NCI-H2171 (cell line): ENCODE measurements around the gene SSR3.
"Not testable (repeated sequence)": the region's sequence is repeated elsewhere in the genome, so short reads cannot be mapped to it uniquely, and the experiment has no call there.

Source experiments
- DNase-seq: peaks from one replicate; lab custom pipeline; 2025; lab: John Stamatoyannopoulos, UW

SSR3 gene

GRCh38 chr3:156554842-156555687 is at the start of gene SSR3:
Gene SSR3 (minus strand): TSS chr3:156555117. CDS start chr3:156555089, 28 bp downstream.
- DNase-seq = peak; percentile 97

DNA sequence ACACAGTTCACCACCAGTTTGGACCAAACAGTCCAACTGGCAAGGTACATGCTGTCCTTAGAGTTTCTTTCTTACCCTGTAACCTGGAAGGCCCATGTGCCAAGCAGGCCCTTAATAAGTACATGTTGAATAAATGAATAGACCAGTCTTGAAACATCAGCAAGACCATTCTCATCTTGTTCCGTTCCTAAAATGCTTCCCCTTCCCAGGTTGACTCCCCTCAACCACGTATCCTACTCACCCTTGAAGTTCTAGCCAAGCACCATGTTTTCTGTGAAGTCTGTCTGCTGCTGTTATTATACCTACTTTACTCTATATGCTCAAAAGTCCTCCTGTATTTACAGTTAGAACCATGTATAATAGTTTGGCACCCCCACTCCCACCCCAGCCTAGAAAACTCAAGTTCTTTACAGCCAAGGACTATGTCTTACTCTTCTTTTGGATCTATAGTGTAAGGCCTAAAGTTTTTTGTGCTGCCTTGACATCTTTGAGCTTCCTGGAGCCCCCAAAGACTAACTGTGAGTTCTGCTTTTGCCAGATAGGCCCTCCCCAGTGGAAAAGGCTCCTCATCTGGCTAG is 49.2 kb upstream of the SSR3 start:
- DNase-seq = no peak

- no peak for DNase-seq
Observed at GRCh38 chr3:156603379-156604017, 48.6 kb upstream of the SSR3 start.

GRCh38 chr3:156602424-156602823 is 47.5 kb upstream of the SSR3 start:
- DNase-seq = no peak

GRCh38 chr3:156601497-156601896 is 46.6 kb upstream of the SSR3 start:
- no peak for DNase-seq

- no peak for DNase-seq
Observed at GRCh38 chr3:156600834-156601233, 45.9 kb upstream of the SSR3 start.

DNA sequence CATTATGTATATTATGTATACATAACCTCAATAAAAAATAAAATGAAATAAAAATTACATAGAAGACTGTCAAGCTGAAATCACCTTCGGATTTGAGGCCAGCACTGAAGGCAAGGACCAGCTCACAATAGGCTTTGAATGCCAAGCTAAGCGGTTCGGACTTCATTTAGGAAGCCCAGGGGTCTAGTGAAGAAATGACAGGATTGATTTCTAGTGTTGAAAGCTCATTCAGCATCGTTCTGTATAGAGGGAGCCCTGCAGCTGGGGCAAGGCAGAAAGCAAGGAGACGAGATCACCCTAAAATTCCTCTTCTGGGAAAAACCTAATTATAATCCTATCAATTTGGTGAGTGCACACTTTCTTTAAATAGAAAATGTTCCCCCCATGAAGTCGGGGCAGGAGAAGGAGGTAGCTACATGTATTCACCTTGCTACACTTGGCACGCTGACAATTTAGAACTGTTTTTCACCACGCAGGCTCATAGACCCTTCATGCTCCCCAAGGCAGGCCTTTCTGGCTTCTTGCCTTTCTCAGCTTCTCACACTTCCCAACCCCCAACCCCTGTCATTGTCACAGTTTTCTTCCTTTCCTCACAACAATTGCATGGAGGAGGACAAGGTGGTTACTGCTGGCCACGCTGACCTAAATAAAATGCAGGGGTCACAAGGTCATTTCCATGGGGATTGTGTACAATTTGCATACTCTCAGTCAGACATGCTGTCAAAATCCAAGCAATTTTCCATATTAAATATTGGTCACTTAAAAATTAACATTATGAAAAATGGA is 44.4 kb upstream of the SSR3 start:
- DNase-seq = no peak

DNA sequence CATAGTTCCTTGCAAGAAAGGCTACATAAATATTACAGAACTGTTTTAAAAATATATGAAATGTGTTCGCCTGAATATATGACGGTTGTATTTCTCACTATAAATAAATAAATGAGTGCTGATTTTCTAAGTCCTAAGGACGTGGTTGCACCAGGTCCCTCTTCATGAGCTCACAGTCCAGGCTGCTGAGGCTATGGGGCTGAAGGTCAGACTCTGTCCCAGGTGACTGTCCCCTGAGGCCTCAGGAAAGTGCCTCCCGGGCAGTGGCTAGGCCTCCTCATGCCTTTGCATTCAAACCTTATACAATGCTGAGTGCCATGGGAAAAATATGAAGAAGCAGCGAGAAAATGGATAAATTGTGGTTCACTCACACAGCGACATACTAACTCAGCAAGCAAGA is 43.5 kb upstream of the SSR3 start:
- DNase-seq = no peak

GRCh38 chr3:156594219-156594683 is 39.3 kb upstream of the SSR3 start:
- no peak for DNase-seq

- no peak for DNase-seq
Observed at GRCh38 chr3:156593814-156594213, 38.9 kb upstream of the SSR3 start.

DNA sequence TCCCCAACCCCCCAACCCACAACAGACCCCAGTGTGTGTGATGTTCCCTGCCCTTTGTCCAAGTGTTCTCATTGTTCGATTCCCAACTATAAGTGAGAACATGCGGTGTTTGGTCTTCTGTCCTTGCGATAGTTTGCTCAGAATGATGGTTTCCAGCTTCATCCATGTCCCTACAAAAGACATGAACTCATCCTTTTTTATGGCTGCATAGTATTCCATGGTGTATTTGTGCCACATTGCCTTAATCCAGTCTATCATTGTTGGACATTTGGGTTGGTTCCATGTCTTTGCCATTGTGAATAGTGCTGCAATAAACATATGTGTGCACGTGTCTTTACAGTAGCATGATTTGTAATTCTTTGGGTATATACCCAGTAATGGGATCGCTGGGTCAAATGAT is 34.9 kb upstream of the SSR3 start:
- not testable (repeated sequence) for DNase-seq

GRCh38 chr3:156587760-156588069 is 32.8 kb upstream of the SSR3 start:
- DNase-seq = no peak

DNA sequence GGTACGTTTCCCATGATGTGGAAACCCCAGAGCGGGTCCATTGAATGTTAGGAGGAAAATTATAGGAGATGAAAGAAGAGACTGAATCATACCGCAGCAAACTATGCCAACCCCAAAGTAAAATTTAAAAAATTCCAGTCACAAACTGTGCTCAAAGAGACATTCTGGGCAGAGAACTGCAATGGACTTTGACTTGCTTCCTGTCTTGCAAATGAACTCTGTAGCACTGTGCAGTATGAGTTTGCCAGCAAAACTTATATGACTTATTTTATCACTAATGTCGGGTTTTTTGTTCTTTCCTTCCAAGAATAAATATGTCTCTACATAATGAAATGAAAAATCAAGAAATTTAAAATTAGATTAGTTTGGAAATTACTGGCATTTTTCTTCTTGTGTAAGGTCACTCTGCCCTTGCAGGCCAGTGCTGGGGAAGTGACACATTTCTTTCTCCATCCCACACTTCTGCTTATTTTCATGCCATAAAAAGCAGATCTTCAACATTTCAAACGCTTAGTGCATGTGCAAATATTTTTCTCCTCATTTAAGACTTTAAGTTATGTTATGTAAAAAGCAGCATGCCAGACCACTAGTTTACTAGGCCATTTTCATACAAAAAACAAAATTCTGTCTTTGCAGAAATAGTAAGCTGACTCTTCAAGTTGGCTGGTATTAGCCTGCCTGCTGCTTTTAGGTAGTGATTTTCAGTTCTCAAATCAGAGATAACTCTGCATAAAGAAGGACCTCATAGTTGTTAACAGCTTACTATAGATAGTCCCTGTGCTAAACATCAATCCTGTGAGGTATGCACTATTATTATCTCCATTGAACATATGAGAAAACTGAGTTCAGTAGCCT is 32.2 kb upstream of the SSR3 start:
- DNase-seq = no peak

GRCh38 chr3:156583469-156583868 is 28.6 kb upstream of the SSR3 start:
- DNase-seq = no peak

GRCh38 chr3:156582532-156583183 is 27.7 kb upstream of the SSR3 start:
- no peak for DNase-seq

DNA sequence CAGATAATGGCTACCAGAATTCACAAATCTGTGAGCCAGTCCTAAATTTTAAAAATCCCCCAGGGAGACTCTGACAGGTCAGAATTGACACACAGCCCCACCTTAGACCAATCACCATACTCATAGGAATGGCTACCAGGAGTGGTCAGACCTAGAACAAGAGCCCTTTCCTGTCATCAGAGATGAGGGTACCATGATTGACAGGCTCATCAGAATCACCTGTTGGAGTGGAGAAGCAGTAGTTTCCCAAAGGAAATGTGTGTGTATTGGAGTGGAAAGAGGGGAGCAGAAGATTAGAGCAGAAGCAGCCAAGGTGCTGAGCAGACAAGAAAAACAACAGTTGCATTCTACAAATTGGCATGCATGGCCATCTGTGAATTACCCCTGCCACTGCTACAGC is 27.0 kb upstream of the SSR3 start:
- no peak for DNase-seq

DNA sequence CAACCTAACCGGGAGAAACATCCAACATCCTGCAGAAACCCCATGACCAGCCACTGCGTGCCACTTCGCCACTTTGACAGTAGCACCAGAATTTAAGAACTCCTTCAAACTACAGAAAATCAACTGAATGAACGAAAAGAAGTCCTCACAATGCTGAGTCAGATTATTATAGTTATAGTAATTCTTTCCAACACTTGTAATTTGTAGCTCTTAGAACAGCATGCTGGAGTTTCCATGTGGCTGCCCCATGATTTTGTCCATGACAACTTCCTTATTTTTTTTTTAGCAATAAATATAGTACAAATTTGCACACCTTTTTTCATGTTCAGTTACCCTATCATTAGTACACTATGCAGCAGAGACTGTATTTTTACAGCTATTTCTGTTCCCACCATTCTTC is 26.1 kb upstream of the SSR3 start:
- DNase-seq = no peak

DNA sequence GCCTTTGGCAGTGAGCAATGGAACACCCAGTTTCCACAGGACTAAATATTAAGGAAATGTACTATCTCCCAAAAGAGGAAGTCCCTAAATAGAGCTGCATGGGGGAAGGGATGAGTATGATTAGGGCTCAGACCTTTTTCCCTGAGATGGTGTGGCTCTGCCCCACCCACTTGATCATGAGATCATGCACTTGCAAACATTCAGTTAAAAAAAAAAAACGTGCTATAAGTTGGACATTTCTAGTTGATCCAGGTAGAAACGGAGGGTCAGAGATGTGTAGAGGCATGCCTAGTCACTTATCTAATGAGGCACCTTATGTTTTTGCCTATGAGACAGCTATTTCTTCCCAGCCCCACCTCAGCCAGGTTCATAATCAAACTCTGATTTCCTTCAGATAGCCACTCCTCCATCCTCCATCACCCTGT is 24.5 kb upstream of the SSR3 start:
- no peak for DNase-seq

DNA sequence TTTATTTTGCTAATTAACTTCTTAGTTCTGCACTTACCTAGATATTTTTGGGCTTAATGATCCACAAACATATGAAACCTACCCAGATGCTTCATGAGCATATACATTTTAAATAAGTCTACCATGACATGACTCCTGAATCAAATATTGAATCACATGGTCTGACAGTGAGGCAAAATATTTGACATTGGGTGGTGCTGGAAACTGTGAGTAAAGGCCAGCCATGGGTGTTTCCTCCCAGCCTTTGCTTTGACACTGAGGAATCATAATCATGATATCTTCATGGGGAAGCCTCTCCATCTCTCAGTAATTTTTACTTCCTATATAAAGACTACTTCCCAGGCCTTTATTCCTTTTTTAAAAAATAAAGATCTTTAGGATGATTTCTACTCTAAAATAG is 22.8 kb upstream of the SSR3 start:
- DNase-seq = no peak

DNA sequence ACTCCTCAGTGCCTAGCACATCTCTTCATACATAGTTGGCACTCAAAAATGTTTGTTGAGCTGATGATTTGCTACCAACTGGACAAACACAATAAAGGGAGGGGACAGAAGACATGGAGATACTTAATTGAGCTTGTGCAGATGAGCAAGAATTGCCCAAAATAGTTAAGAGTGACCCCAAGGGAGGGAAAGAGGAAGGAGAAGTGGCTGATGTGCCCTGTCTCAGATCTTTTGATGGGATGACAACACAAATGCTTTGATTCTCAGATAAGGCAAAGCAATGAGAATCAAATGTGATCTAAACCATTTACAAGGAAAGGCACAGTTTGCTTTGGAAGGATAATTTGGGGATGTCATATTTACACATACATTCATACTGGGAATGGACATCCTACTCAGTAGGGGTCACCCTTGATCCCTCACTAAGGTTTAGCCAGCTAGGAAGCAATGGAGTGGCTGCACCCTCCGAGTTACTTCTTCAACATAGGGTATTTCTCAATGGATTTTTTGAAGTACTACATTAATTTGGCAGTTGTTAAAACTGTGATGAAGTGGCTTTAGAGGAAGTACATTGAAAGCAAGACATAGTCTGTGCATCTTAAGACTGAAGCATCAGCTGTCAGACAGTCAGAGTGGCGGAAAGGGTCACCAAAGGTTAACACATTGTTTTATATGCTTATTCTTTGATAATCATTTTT is 21.9 kb upstream of the SSR3 start:
- no peak for DNase-seq
